ENCODE results near the gene SCN4A.
"Not testable (repeated sequence)": the region's sequence is repeated elsewhere in the genome, so short reads cannot be mapped to it uniquely, and the experiment has no call there.

GRCh38 chr17:63917206-63917605 is 55.5 kb downstream of the SCN4A start:
- TF ChIP-seq POLR2A (IDR thresholded peaks at IDR 0.05; ENCODE audit: low read depth, low read length); POLR2AphosphoS5 (IDR thresholded peaks at IDR 0.05; ENCODE audit: low read depth, low read length); TAF1 (IDR thresholded peaks at IDR 0.05; ENCODE audit: borderline replicate concordance, low read depth, low read length): not testable (repeated sequence)
